Gastroesophageal sphincter (tissue), 3 donors: ENCODE results near the gene PPM1L.

Source experiments
- CTCF ChIP-seq, 4 experiments: fragments of 200-600 bp in 2 of 4; fragments of 450-650 bp in 2 of 4; sonication (generic) in 1 of 4; IDR thresholded peaks; one replicate each; pipeline ENCODE4 v1.5.1; 2017 to 2019; ENCODE audit warnings: antibody characterized with exemption in 4 of 4, mild to moderate bottlenecking in 2 of 4, moderate library complexity in 2 of 4
- POLR2A ChIP-seq, 2 donors: fragments of 450-650 bp; IDR thresholded peaks; one replicate each; pipeline ENCODE4 v1.6.1; 2017; ENCODE audit warnings: antibody characterized with exemption in 2 of 2, mild to moderate bottlenecking in 2 of 2, moderate library complexity in 1 of 2
- POLR2AphosphoS5 ChIP-seq: sonication (generic); formaldehyde crosslinking; IDR thresholded peaks from one replicate; pipeline ENCODE4 v1.6.1; 2017; ENCODE audit warnings: antibody characterized with exemption

DNA sequence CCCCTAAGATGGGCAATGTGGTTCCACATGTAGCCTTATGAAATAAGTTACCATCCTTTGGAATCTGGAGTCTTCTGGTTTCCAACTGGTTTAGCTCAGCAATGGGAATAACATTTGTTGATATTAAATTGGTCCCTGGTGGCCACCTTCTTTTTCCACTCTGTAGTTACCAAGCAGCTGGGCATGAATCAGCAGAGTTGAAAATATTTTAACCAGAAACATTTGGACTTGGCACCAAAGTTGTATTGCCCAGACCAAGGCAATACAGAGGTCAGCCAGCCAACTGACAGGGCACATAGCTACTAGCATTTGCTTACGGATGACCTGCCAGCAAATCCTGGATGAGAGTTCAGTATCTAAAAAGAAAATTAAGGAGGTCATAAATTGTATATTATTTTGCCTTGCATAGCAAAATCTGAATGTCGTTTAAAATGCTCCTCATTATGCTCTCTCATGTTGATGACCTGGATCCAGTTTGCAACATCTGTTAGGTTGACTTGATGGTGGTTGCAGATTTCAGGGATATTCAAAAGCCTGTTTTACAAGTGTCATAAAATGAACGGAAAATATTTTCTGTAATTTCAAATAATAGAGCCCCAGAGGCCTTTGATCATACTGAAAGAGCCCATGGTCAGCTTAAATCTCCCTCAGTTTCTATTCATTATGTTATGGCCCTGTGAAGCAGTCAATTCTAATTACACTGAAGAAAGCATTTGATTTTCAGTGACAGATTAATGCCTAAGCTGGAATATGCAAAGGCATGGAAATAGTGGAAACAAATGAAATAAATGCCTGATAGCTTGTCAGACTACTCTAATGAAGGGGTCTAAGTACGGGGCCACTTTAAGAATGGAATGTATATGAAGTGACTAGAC is 54.6 kb downstream of the PPM1L start:
- TF ChIP-seq POLR2AphosphoS5 (peak; percentile 82), CTCF (IDR thresholded peaks at IDR 0.05) (no peak), POLR2A (IDR thresholded peaks at IDR 0.05) (no peak)
